Measurements from ENCODE around the gene LBHD2.

DNA sequence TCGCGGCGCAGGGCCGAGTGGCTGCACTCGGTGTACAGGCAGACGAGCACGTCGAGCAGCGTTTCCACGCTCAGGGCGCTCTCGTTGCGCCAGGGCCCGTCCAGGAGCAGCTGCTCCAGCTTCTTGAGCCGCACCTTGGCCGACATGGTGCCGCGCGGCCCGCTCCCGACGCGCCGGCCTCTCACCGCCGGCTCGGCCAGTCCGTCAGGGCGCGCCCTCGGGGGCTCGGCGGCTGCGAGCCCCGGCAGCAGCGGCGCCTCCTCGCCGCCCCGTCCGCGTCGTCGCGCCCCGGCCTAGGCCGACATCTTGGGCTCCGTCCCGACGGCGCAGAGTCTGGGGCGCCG lies 27.0 kb upstream of the LBHD2 start:
- TF ChIP-seq, protein P1, sequence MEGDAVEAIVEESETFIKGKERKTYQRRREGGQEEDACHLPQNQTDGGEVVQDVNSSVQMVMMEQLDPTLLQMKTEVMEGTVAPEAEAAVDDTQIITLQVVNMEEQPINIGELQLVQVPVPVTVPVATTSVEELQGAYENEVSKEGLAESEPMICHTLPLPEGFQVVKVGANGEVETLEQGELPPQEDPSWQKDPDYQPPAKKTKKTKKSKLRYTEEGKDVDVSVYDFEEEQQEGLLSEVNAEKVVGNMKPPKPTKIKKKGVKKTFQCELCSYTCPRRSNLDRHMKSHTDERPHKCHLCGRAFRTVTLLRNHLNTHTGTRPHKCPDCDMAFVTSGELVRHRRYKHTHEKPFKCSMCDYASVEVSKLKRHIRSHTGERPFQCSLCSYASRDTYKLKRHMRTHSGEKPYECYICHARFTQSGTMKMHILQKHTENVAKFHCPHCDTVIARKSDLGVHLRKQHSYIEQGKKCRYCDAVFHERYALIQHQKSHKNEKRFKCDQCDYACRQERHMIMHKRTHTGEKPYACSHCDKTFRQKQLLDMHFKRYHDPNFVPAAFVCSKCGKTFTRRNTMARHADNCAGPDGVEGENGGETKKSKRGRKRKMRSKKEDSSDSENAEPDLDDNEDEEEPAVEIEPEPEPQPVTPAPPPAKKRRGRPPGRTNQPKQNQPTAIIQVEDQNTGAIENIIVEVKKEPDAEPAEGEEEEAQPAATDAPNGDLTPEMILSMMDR (conservative IDR thresholded peaks at IDR 0.05; ENCODE audit: low read length), result no peak
- TF ChIP-seq EZH2phosphoT487 (IDR thresholded peaks at IDR 0.05; ENCODE audit: borderline replicate concordance, low read depth, low read length), result no peak

Measured in OCI-LY7 (cell line).